Mammary epithelial cell (primary cell): ENCODE results near the gene ZBTB20.

Source experiments
- EZH2 ChIP-seq: IDR thresholded peaks from 2 replicates; pipeline ENCODE4 v1.6.1; 2012; ENCODE audit warnings: low read length, inconsistent platforms, borderline replicate concordance
- TF ChIP-seq, protein P1 (sequence below), 2 donors: IDR thresholded peaks in 1 of 2; conservative IDR thresholded peaks in 1 of 2; 2 replicates each; pipeline ENCODE4 v1.5.1; 2011 to 2012; ENCODE audit warnings: inconsistent platforms in 2 of 2, low read length in 2 of 2, mild to moderate bottlenecking in 2 of 2, control low read depth in 1 of 2, low read depth in 1 of 2; ENCODE audit not compliant: insufficient read depth in 1 of 2; ENCODE audit errors: extremely low read depth in 1 of 2

- TF ChIP-seq, protein P1, sequence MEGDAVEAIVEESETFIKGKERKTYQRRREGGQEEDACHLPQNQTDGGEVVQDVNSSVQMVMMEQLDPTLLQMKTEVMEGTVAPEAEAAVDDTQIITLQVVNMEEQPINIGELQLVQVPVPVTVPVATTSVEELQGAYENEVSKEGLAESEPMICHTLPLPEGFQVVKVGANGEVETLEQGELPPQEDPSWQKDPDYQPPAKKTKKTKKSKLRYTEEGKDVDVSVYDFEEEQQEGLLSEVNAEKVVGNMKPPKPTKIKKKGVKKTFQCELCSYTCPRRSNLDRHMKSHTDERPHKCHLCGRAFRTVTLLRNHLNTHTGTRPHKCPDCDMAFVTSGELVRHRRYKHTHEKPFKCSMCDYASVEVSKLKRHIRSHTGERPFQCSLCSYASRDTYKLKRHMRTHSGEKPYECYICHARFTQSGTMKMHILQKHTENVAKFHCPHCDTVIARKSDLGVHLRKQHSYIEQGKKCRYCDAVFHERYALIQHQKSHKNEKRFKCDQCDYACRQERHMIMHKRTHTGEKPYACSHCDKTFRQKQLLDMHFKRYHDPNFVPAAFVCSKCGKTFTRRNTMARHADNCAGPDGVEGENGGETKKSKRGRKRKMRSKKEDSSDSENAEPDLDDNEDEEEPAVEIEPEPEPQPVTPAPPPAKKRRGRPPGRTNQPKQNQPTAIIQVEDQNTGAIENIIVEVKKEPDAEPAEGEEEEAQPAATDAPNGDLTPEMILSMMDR (conservative IDR thresholded peaks at IDR 0.05 in 1 of 2, IDR thresholded peaks at IDR 0.05 in 1 of 2; ENCODE audit: extremely low read depth in 1 of 2, insufficient read depth in 1 of 2, low read depth in 1 of 2, low read length in 2 of 2): no peak
- TF ChIP-seq EZH2: no peak
Measured at GRCh38 chr3:114355653-114356052, 791.4 kb downstream of the ZBTB20 start.
